HEK293 (cell line): ENCODE measurements around the gene SRBD1.

ENCODE experiments used
- CTCF ChIA-PET: fragments of 350-600 bp; formaldehyde crosslinking; extraction: SDS; loops from one replicate; lab custom pipeline; 2021; ENCODE audit warnings: antibody characterized with exemption; lab: Yijun Ruan, JAX
- POLR2A ChIA-PET: fragments of 300-600 bp; formaldehyde crosslinking; extraction: SDS; loops from one replicate; lab custom pipeline; 2020; ENCODE audit warnings: antibody characterized with exemption, inconsistent platforms; lab: Yijun Ruan, JAX
- H3K27ac ChIP-seq: fragments of 200-500 bp; sonication (Bioruptor generic); 2 replicates; pipeline ENCODE4 v1.5.1; 2014; ENCODE audit warnings: low read depth, low read length, control low read depth, inconsistent platforms; ENCODE audit errors: extremely low read depth
- H3K36me3 ChIP-seq, 2 experiments: fragments of 200-500 bp in 1 of 2; sonication (Bioruptor generic) in 1 of 2; 1 replicate in 1 of 2; 2 replicates in 1 of 2; pipeline ENCODE4 v1.5.1; 2014 to 2017; ENCODE audit warnings: inconsistent platforms in 2 of 2, low read length in 2 of 2; ENCODE audit not compliant: control insufficient read depth in 2 of 2, insufficient read depth in 1 of 2
- H3K4me1 ChIP-seq: fragments of 200-500 bp; sonication (Bioruptor generic); 2 replicates; pipeline ENCODE4 v1.5.1; 2014; ENCODE audit warnings: mild to moderate bottlenecking, low read length, inconsistent platforms; ENCODE audit not compliant: control insufficient read depth, insufficient read depth
- H3K4me3 ChIP-seq: 2 replicates; pipeline ENCODE4 v1.5.1; 2011; ENCODE audit warnings: low read depth, mild to moderate bottlenecking, control low read depth, low read length, moderate library complexity
- H3K9me3 ChIP-seq: fragments of 200-500 bp; sonication (Bioruptor generic); 2 replicates; pipeline ENCODE4 v1.5.1; 2014; ENCODE audit warnings: low read depth, low read length, inconsistent platforms; ENCODE audit not compliant: control insufficient read depth, insufficient read depth
- EGR2 ChIP-seq: fragments of 450-650 bp; formaldehyde crosslinking; IDR thresholded peaks from 2 replicates; pipeline ENCODE4 v1.5.1; 2016; ENCODE audit warnings: low read depth, missing biosample characterization, missing genetic modification characterization
- REPIN1 ChIP-seq: fragments of 450-650 bp; formaldehyde crosslinking; IDR thresholded peaks from 2 replicates; pipeline ENCODE4 v1.5.1; 2017; ENCODE audit warnings: missing biosample characterization, missing genetic modification characterization, low read depth
- SCRT1 ChIP-seq: fragments of 450-650 bp; formaldehyde crosslinking; IDR thresholded peaks from 2 replicates; pipeline ENCODE4 v1.5.1; 2016; ENCODE audit warnings: missing biosample characterization, missing genetic modification characterization, borderline replicate concordance
- SETDB1 ChIP-seq: IDR thresholded peaks from one replicate; pipeline ENCODE4 v1.6.1; 2017; ENCODE audit warnings: mild to moderate bottlenecking, low read length, moderate library complexity, mixed read lengths; ENCODE audit not compliant: insufficient read length
- SP3 ChIP-seq: fragments of 450-650 bp; formaldehyde crosslinking; IDR thresholded peaks from 2 replicates; pipeline ENCODE4 v1.5.1; 2016; ENCODE audit warnings: missing biosample characterization, missing genetic modification characterization
- ZBTB44 ChIP-seq: fragments of 450-650 bp; IDR thresholded peaks from 2 replicates; pipeline ENCODE4 v1.5.1; 2018; ENCODE audit warnings: missing biosample characterization, mild to moderate bottlenecking, missing genetic modification characterization
- ZBTB8A ChIP-seq: fragments of 450-650 bp; formaldehyde crosslinking; IDR thresholded peaks from 2 replicates; pipeline ENCODE4 v1.5.1; 2016; ENCODE audit warnings: missing biosample characterization, missing genetic modification characterization
- ZFHX2 ChIP-seq: fragments of 450-650 bp; formaldehyde crosslinking; conservative IDR thresholded peaks from 2 replicates; pipeline ENCODE4 v1.5.1; 2016; ENCODE audit warnings: missing biosample characterization, missing genetic modification characterization
- ZFP41 ChIP-seq: fragments of 450-650 bp; formaldehyde crosslinking; IDR thresholded peaks from 2 replicates; pipeline ENCODE4 v1.5.1; 2016; ENCODE audit warnings: missing biosample characterization, missing genetic modification characterization, borderline replicate concordance
- ZFP69B ChIP-seq: fragments of 450-650 bp; formaldehyde crosslinking; IDR thresholded peaks from 2 replicates; pipeline ENCODE4 v1.5.1; 2016; ENCODE audit warnings: missing biosample characterization, missing genetic modification characterization
- ZNF121 ChIP-seq: fragments of 450-650 bp; formaldehyde crosslinking; IDR thresholded peaks from 2 replicates; pipeline ENCODE4 v1.5.1; 2016; ENCODE audit warnings: missing biosample characterization, missing genetic modification characterization
- ZNF169 ChIP-seq: fragments of 450-650 bp; formaldehyde crosslinking; IDR thresholded peaks from 2 replicates; pipeline ENCODE4 v1.5.1; 2016; ENCODE audit warnings: missing biosample characterization, missing genetic modification characterization
- ZNF211 ChIP-seq: fragments of 450-650 bp; formaldehyde crosslinking; IDR thresholded peaks from 2 replicates; pipeline ENCODE4 v1.5.1; 2016; ENCODE audit warnings: low read depth, missing biosample characterization, missing genetic modification characterization
- ZNF223 ChIP-seq: fragments of 450-650 bp; formaldehyde crosslinking; IDR thresholded peaks from 2 replicates; pipeline ENCODE4 v1.5.1; 2016; ENCODE audit warnings: missing biosample characterization, missing genetic modification characterization
- ZNF350 ChIP-seq: fragments of 450-650 bp; formaldehyde crosslinking; IDR thresholded peaks from 2 replicates; pipeline ENCODE4 v1.5.0; 2017; ENCODE audit warnings: missing biosample characterization, mild to moderate bottlenecking, missing genetic modification characterization
- ZNF416 ChIP-seq: fragments of 450-650 bp; formaldehyde crosslinking; IDR thresholded peaks from 2 replicates; pipeline ENCODE4 v1.5.1; 2016; ENCODE audit warnings: missing biosample characterization, missing genetic modification characterization
- ZNF629 ChIP-seq: fragments of 450-650 bp; formaldehyde crosslinking; IDR thresholded peaks from 2 replicates; pipeline ENCODE4 v1.5.1; 2017; ENCODE audit warnings: missing biosample characterization, missing genetic modification characterization
- ZNF677 ChIP-seq: fragments of 450-650 bp; IDR thresholded peaks from 2 replicates; pipeline ENCODE4 v1.5.0; 2018; ENCODE audit warnings: missing biosample characterization, mild to moderate bottlenecking, missing genetic modification characterization, moderate library complexity
- ZNF707 ChIP-seq: fragments of 450-650 bp; formaldehyde crosslinking; IDR thresholded peaks from 2 replicates; pipeline ENCODE4 v1.5.1; 2016; ENCODE audit warnings: missing biosample characterization, missing genetic modification characterization
- ZNF791 ChIP-seq: fragments of 450-650 bp; formaldehyde crosslinking; IDR thresholded peaks from 2 replicates; pipeline ENCODE4 v1.5.1; 2016; ENCODE audit warnings: missing biosample characterization, missing genetic modification characterization
- ZNF792 ChIP-seq: fragments of 450-650 bp; formaldehyde crosslinking; IDR thresholded peaks from 2 replicates; pipeline ENCODE4 v1.5.1; 2016; ENCODE audit warnings: missing biosample characterization, missing genetic modification characterization
- ZNF843 ChIP-seq: fragments of 450-650 bp; formaldehyde crosslinking; IDR thresholded peaks from 2 replicates; pipeline ENCODE4 v1.5.1; 2016; ENCODE audit warnings: missing biosample characterization, missing genetic modification characterization
- ZSCAN23 ChIP-seq: fragments of 450-650 bp; formaldehyde crosslinking; IDR thresholded peaks from 2 replicates; pipeline ENCODE4 v1.5.1; 2016; ENCODE audit warnings: missing biosample characterization, missing genetic modification characterization
- ZSCAN30 ChIP-seq: fragments of 450-650 bp; IDR thresholded peaks from 2 replicates; pipeline ENCODE4 v1.5.1; 2018; ENCODE audit warnings: missing biosample characterization, mild to moderate bottlenecking, missing genetic modification characterization, moderate library complexity
- ZXDB ChIP-seq: fragments of 450-650 bp; formaldehyde crosslinking; IDR thresholded peaks from 2 replicates; pipeline ENCODE4 v1.5.1; 2016; ENCODE audit warnings: missing biosample characterization, missing genetic modification characterization
- TF ChIP-seq, protein P1 (sequence below): fragments of 450-650 bp; formaldehyde crosslinking; IDR thresholded peaks from 2 replicates; pipeline ENCODE4 v1.5.1; 2016; ENCODE audit warnings: missing biosample characterization, missing genetic modification characterization
- TF ChIP-seq, protein P2 (sequence below): fragments of 450-650 bp; formaldehyde crosslinking; IDR thresholded peaks from 2 replicates; pipeline ENCODE4 v1.5.1; 2017; ENCODE audit warnings: missing biosample characterization, missing genetic modification characterization

SRBD1 gene

DNA sequence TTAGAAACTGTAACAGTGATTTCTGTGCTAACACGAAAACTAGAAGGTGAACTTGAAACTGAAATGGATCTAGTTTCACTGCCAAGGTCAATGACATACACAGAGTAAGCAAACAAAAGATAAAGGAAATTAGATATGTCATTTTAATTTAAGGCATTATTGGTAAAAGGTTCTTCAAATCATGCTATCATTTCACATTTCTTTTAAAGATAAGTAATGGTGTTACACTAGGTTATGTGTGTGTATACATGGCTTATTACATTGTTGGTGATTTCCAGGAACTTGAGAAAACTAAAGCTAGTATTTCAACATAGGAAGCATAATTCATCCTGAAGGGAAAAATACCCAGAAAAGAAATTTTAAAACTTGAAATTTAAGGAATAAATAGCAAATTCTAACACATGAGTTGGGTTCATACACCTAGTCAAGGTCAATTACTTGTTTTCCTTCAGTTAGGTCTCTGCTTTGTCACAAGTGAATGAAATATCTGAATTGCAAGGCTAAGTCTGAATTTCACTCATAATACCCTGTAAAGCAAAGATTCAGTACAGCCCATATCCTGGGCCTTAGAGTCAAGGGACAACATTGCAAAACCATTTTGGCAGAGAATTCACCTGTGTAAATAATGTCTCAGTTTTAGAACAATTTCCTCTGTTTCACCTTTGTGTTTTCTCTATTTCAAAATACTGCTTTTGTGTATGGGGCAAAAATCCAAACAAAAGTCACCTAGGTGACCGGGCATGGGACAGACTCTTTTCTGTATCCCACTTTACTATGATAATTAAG lies 141.6 kb downstream of the SRBD1 start (continued):
- TF ChIP-seq ZNF416 (tag by site-specific recombination) (no peak), ZBTB44 (no peak), REPIN1 (tag by site-specific recombination) (no peak), ZNF707 (tag by site-specific recombination) (no peak), SP3 (tag by site-specific recombination) (no peak), ZSCAN23 (tag by site-specific recombination) (no peak), ZNF843 (tag by site-specific recombination) (peak; percentile 52; the same call in 1 of the 2 replicates), ZNF223 (tag by site-specific recombination) (no peak), ZBTB8A (no peak), ZNF791 (tag by site-specific recombination) (no peak), ZNF792 (tag by site-specific recombination) (no peak), ZSCAN30 (tag by site-specific recombination) (no peak), ZNF211 (tag by site-specific recombination) (no peak), ZFP69B (tag by site-specific recombination) (no peak), ZNF169 (tag by site-specific recombination) (no peak), ZFHX2 (no peak), ZNF350 (tag by site-specific recombination) (no peak), ZFP41 (tag by site-specific recombination) (no peak)
- TF ChIP-seq, protein P1, sequence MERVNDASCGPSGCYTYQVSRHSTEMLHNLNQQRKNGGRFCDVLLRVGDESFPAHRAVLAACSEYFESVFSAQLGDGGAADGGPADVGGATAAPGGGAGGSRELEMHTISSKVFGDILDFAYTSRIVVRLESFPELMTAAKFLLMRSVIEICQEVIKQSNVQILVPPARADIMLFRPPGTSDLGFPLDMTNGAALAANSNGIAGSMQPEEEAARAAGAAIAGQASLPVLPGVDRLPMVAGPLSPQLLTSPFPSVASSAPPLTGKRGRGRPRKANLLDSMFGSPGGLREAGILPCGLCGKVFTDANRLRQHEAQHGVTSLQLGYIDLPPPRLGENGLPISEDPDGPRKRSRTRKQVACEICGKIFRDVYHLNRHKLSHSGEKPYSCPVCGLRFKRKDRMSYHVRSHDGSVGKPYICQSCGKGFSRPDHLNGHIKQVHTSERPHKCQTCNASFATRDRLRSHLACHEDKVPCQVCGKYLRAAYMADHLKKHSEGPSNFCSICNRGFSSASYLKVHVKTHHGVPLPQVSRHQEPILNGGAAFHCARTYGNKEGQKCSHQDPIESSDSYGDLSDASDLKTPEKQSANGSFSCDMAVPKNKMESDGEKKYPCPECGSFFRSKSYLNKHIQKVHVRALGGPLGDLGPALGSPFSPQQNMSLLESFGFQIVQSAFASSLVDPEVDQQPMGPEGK = no peak
- TF ChIP-seq, protein P2, sequence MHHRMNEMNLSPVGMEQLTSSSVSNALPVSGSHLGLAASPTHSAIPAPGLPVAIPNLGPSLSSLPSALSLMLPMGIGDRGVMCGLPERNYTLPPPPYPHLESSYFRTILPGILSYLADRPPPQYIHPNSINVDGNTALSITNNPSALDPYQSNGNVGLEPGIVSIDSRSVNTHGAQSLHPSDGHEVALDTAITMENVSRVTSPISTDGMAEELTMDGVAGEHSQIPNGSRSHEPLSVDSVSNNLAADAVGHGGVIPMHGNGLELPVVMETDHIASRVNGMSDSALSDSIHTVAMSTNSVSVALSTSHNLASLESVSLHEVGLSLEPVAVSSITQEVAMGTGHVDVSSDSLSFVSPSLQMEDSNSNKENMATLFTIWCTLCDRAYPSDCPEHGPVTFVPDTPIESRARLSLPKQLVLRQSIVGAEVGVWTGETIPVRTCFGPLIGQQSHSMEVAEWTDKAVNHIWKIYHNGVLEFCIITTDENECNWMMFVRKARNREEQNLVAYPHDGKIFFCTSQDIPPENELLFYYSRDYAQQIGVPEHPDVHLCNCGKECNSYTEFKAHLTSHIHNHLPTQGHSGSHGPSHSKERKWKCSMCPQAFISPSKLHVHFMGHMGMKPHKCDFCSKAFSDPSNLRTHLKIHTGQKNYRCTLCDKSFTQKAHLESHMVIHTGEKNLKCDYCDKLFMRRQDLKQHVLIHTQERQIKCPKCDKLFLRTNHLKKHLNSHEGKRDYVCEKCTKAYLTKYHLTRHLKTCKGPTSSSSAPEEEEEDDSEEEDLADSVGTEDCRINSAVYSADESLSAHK (tag by site-specific recombination) = peak; percentile 98

DNA sequence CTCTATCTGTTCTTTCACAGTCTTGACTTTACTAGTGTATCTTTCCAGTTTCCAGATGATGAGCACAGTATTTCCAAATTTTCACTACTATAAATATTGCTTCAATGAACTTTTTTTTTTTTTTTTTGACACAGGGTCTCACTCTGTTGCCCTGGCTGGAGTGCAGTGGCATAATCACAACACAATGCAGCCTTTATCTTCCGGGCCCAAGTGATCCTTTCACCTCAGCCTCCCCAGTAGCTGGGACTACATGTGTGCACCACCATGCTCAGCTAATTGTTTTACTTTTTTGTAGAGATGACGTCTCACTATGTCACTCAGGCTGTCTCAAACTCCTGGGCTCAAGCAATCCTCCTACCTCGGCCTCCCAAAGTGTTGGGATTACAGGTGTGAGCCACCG lies 142.8 kb downstream of the SRBD1 start:
- H3K36me3 ChIP-seq = no peaks in the 10 kb centered on the region
- H3K4me3 ChIP-seq = no peak overlapping the region
- H3K9me3 ChIP-seq = no peaks in the 10 kb centered on the region
- H3K27ac ChIP-seq = no peak overlapping the region
- CTCF ChIA-PET = interaction anchor here (0.7 kb wide), 1 partner anchor 174 kb away, joined by 6 read pairs; no protein-coding TSS in a partner anchor
- H3K4me1 ChIP-seq = peaks cover 22% of the 10 kb centered on the region
- POLR2A ChIA-PET = interaction anchor here (0.8 kb wide), 1 partner anchor 25 kb away, joined by 3 read pairs; no protein-coding TSS in a partner anchor
- TF ChIP-seq SETDB1 = no peak
- no peak for TF ChIP-seq ZNF677
- no peak for TF ChIP-seq EGR2
- no peak for TF ChIP-seq SCRT1 (tag by site-specific recombination)
- TF ChIP-seq ZNF629 (tag by site-specific recombination) = no peak
- 0 out of 2 replicates have a peak, but pooled peaks have one; percentile 40 for TF ChIP-seq ZNF121 (tag by site-specific recombination)
- TF ChIP-seq ZXDB (tag by site-specific recombination) = no peak
- TF ChIP-seq ZNF792 (tag by site-specific recombination) = no peak
